HG03103 (cell line): ENCODE results near the gene NCEH1.
A peak's percentile ranks its signal among the peaks of the same experiment; 100 is the strongest.

Experiments used
- ATAC-seq: cut with Tn5 transposase; IDR thresholded peaks from one replicate; pipeline ENCODE4 v1.9.1; 2021; ENCODE audit warnings: low read depth; ENCODE audit not compliant: unreplicated experiment

The NCEH1 gene

DNA sequence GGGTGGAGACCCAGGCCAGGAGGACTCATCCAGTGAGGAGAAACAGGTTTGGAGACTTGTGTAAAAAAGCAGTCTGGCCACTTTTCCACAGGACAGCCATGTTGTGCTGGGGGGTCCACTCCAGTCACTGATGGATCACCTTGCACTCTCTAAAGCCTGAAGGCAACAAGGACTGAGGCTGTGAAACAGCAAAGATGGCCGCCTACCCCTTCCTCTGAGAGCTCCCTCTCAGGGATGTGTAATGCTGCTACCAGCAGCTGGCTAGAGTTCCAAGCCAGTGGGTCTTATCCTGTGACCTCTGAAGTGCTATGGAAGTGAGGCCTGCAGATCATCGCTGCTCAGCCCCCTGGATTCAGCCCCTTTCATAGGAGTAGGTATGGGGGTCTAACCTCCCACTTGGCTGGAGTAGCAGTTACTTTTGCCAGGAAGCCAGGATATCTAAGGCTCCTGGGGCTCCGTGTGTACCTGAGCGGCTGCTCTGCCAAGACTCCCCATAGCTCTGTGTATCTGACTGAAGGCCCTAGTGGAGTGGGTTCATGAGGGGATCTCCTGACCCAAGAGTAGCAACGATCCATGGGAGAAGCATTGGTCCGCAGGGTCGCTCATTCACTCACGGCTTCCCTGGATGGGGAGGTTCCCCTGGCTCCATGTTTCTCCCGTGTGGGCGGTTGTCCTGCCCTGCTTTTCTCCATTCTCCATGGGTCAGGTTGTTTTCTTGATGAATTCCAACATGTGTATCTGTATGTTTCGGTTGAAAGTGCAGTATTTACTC is 117.8 kb downstream of the NCEH1 start:
- no peak for ATAC-seq

DNA sequence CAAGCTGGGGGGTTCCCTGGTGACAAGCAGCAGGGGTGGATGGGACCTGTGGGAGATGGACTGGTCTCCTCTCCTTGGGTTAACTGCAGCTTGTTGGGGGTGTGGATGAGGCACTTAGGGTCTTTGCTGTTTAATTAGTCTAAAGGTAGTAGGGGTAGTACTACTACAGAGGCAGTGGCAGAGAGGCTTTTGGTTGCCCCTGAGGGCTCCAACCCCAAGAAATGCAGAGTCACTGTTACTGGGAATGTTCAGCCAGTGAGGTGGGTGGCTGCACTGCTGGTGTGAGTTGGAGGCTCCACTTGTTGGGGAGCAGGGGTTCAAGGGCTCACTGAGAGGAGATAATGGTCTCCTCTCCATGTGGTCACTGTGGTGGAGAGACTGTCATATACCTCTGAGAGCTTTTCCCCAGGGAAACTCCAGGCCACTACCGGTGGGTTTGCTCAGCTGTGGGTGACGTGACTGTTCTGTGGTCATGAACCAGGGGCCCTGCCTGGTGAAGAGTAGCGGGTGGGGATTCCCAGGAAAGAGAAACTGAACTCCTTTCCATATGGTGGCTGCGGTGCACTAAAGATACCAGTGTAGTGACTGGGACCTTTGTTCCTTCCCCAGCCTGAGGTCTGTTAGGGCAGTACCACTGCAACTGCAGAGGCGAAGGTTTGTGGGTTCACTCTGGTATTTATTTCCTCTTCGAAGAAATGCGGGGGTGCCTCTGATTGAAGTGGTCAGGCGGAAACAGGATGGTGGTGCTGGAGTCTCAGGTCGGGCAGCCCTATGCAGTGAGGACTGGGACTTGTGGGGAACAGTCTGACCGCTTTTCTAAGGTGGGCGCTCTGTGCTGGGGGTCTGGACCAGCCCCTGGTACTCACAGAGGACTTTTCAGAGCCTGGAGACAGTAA is 118.7 kb downstream of the NCEH1 start:
- peak; percentile 73 for ATAC-seq

DNA sequence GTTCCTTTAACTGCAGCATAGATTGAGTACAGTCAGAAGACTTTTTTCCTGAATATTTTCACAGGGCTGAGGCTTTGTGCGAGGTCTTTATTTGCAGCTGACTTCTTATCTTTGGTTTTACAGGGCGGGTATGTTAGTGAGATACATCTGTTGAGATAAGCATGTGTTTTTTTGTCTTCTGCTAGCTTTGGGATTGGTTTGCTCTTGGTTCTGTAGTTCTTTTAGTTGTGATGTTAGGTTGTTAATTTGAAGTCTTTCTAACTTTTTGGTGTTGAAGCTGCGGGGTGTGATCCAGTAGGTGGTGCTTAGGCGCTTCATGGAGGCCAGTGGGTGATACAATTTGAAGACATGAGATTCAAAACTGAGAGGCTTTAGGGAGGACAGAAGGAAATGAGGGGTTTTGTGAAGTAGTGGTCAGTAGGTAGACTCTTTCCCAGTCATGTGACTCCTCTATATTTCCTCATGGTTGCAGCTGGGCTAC is 119.7 kb downstream of the NCEH1 start:
- ATAC-seq, result no peak

DNA sequence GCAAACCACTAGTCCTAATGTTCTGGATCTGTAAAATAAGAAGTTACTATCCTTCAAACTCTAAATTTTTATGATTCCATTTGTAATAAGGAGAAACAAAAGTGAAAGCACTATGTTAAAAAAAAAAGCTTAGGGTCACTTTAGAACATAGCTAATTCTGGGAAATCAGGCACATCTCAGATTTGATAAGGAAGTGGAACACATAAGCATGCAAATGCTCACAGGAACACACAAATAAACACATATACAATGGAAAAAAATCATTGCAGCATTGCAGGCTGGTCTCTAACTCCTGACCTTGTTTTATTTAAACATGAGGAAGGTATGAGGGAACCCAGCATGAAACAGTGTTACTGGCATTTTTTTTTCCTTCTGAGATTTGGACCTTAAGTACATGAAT is 124.4 kb downstream of the NCEH1 start:
- ATAC-seq, result no peak

DNA sequence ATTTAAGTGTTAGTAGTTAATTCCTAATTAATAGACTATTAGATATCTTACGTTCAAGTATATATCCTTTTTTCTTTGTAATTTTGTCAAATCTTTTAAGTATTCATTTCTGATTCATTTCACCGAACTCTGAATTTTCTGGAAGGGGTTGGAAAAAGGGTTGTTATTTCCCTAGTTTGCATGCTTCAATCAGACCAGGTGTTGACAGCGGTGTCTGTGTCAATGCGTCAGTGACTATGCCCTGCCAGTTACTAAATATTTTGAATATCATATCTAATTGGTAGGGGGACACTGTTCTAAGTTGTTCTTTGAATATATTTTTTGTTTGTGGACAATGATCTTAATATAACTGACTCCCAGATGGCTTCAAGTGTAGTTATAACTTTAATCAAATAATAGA is 124.9 kb downstream of the NCEH1 start:
- ATAC-seq, result no peak

DNA sequence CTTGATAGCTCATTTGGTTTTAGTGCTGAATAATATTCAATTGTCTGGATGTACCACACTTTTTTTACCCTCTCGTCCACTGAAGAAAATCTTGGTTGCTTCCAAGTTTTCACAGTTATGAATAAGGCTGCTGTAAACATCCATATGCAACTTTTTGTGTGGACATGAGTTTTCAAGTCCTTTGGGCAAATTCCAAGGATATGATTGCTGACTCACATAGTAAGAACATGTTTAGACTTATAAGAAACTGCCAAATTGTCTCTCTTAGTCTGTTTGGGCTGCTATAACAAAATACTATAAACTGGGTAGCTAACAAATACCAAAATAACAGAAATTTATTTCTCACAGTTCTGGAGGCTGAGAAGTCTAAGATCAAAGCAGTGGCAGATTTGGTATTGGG is 128.2 kb downstream of the NCEH1 start:
- no peak for ATAC-seq

DNA sequence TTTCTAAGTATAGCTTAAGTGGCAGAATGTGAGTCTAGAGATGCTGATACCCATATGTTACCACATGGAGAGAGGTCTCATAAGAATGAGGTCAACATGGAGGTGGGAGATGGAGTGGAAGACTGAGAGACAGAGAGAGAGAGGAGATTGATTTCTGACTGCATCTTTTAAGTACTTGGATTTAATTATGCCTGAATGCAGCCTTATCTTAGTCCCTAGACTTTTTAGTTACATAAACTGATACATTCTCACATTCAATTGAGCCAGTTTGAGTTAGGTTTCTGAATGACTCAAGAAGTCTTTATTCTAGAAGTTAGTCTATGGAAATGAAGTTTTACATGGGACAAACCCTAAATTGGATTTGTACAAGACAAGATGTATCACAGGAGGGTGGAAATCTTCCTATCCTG is 129.1 kb downstream of the NCEH1 start:
- ATAC-seq, result no peak

DNA sequence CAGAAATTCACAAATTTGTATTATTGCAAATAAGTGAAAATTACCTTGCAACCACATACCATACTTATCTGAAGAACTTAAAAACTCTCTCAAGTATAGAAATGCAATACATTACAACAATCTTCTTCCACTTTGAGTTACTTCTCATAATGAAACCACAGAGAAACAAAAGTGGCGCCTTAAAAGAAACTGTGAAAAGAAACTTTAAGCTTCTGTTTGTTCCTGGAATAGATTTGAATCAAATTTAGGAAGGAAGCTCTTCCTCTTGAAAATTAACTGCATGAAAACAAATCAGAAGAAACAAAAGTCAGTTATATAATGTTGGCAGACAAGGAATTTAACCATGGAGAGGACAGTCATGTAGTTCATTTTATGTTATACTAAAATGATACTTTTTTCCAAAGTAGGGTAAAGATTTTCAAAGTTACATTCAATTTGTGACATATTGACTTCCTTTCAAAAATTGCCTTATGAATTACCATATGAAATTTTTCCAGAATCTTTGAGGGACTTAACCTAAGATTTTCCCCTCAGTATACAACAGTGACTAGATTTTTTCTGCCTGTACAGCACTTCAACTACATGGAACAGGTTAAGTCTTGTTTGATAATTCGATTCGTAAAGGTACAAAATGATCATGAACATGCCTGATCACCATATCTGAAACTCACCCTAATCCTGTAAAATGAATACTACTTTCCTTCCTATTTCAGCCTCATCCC is 130.0 kb downstream of the NCEH1 start:
- peak; percentile 83 for ATAC-seq
